Activated CD8-positive, alpha-beta T cell treated with anti-CD3 and anti-CD28 coated beads for 36 hours (primary cell): ENCODE data around the gene POGZ. TPM values are rescaled to one million over a fixed set of nuclear protein-coding genes. Genes with fewer than 3 reads are reported as not detected.

Experiments used
- ATAC-seq: fragments of 200-7000 bp; cut with Tn5 transposase; one replicate; pipeline ENCODE4 v1.10.0; 2021; ENCODE audit warnings: mild to moderate bottlenecking, moderate library complexity
- CTCF ChIA-PET: fragments of 350-600 bp; sonication (Branson Sonifier 250); formaldehyde crosslinking; loops from one replicate; lab custom pipeline; 2021; ENCODE audit warnings: antibody characterized with exemption; lab: Charles Lee
- POLR2A ChIA-PET: fragments of 350-600 bp; sonication (Branson Sonifier 250); formaldehyde crosslinking; loops from one replicate; lab custom pipeline; 2021; ENCODE audit warnings: antibody characterized with exemption; lab: Charles Lee
- DNase-seq: peaks from one replicate; pipeline ENCODE4 v3.0.0-alpha.2; 2020
- H3K27ac Mint-ChIP-seq: one replicate; pipeline ENCODE4 v1.8.0; 2021; ENCODE audit warnings: mild to moderate bottlenecking, mixed read lengths
- H3K27me3 Mint-ChIP-seq: one replicate; pipeline ENCODE4 v1.8.0; 2021; ENCODE audit warnings: mixed read lengths
- H3K36me3 Mint-ChIP-seq: one replicate; pipeline ENCODE4 v1.8.0; 2021; ENCODE audit warnings: low read depth, mixed read lengths
- H3K4me1 Mint-ChIP-seq: one replicate; pipeline ENCODE4 v1.8.0; 2021; ENCODE audit warnings: low read depth, mixed read lengths
- H3K4me3 Mint-ChIP-seq: one replicate; pipeline ENCODE4 v1.8.0; 2021; ENCODE audit warnings: mild to moderate bottlenecking, moderate library complexity, mixed read lengths
- H3K9me3 Mint-ChIP-seq: one replicate; pipeline ENCODE4 v1.8.0; 2021; ENCODE audit warnings: mixed read lengths
- intact Hi-C: fragments of 100-400 bp; cut with micrococcal nuclease; formaldehyde crosslinking; loops from one replicate; pipeline ENCODE4 v1.10.0; 2022
- total RNA-seq, 2 experiments: library from RNA; stranded (reverse); gene quantifications; one replicate each; pipeline ENCODE4 v1.2.3, GENCODE V29; 2021
- TF ChIP-seq, protein P1 (sequence below): fragments of 200-600 bp; IDR thresholded peaks from one replicate; pipeline ENCODE4 v1.8.0; 2022; ENCODE audit warnings: antibody characterized with exemption, mild to moderate bottlenecking

Gene POGZ
- total RNA-seq, 2 experiments from 2014 or later = 69.0 to 70.6 TPM

DNA sequence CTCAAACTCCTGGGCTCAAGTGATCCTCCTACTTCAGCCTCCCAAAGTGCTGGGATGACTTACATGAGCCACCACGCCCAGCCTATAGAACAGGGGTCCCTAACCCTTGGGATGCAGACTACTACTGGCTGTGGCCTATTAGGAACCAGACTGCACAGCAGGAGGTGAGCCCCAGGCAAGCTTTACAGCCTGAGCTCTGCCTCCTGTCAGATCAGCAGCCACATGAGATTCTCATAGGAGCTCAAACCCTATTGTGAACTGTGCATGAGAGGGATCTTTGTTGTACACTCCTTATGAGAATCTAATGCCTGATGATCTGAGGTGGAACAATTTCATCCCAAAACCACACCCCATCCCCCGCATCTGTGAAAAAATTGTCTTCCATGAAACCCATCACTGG is 73.3 kb downstream of the POGZ start:
- intact Hi-C loops = no loop called here
- Mint-ChIP-seq H3K36me3 (no peaks in the 10 kb centered on the region), H3K27ac (no peak overlapping the region), H3K4me3 (no peak overlapping the region), H3K4me1 (no peaks in the 10 kb centered on the region), H3K27me3 (no peaks in the 10 kb centered on the region), H3K9me3 (no peaks in the 10 kb centered on the region)
- TF ChIP-seq, protein P1, sequence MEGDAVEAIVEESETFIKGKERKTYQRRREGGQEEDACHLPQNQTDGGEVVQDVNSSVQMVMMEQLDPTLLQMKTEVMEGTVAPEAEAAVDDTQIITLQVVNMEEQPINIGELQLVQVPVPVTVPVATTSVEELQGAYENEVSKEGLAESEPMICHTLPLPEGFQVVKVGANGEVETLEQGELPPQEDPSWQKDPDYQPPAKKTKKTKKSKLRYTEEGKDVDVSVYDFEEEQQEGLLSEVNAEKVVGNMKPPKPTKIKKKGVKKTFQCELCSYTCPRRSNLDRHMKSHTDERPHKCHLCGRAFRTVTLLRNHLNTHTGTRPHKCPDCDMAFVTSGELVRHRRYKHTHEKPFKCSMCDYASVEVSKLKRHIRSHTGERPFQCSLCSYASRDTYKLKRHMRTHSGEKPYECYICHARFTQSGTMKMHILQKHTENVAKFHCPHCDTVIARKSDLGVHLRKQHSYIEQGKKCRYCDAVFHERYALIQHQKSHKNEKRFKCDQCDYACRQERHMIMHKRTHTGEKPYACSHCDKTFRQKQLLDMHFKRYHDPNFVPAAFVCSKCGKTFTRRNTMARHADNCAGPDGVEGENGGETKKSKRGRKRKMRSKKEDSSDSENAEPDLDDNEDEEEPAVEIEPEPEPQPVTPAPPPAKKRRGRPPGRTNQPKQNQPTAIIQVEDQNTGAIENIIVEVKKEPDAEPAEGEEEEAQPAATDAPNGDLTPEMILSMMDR = no peak
- CTCF ChIA-PET = interaction anchor here (1.1 kb wide), 2 partner anchors 46 to 124 kb away, joined by 3 to 5 read pairs; no protein-coding TSS in a partner anchor
- DNase-seq (no peak), ATAC-seq (no peak)
- POLR2A ChIA-PET = interaction anchor here (0.6 kb wide), 1 partner anchor 131 kb away, joined by 3 read pairs; the partner anchor contains the start of gene PSMD4

DNA sequence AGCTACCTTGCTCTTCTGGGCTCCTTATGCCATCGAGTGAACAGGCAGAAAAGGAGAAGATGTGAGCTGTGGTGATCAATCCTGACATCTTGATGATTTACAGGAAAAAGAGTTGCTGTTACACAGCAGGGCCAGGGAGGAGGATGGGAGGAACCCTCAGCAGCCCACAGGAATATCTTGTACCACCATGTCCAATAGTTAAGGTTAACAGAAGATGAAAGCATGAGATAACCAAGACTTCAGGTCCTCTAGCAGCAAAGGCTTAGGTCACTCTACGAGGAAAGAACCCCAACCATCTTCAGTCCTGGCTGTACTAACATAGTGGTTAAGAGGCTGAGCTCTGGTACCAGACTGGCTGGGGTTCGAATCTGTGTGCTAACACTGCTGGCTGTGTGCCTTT is 74.7 kb downstream of the POGZ start:
- TF ChIP-seq, protein P1 = no peak
- H3K36me3 Mint-ChIP-seq = no peaks in the 10 kb centered on the region

DNA sequence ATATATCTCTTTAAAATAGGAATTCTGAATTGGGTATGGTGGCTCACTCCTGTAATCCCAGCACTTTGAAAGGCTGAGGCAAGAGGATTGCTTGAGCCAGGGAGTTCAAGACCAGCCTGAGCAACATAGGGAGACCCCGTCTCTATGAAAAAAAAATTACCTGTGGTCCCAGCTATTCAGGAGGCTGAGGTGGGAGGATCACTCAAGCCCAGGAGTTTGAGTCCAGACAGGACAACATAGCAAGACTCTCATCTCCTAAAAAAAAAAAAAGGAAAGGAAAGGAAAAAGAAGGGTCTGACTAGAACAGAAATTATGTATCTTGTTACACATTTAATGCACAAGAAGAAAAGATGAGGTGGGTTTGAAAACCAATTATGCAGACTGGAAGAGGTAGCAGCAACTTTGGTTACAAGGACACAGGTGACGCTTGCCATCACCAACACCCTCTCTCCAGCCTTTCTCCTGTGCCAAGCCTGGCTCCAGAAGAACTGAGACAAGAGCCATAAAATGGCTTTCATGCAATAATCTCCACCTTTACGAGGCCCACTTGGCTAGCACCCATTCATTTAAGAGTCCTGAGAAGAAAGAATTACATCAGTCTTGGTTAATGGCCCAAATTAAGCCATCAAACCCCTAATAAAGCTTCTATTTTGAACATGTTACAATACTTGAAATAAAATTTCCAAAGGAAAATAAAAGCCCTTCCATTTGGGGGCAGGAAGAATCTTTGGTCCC is 82.0 kb downstream of the POGZ start:
- H3K4me1 Mint-ChIP-seq = no peaks in the 10 kb centered on the region
- TF ChIP-seq, protein P1 = no peak
- H3K36me3 Mint-ChIP-seq = no peaks in the 10 kb centered on the region
- ChIA-PET POLR2A (interaction anchor here (0.7 kb wide), 2 partner anchors 74 to 89 kb away, joined by 3 to 4 read pairs; no protein-coding TSS in a partner anchor), CTCF (interaction anchor here (1.2 kb wide), 1 partner anchor 123 kb away, joined by 3 read pairs; the partner anchor contains the start of gene PSMD4)
- no peak for DNase-seq
- no peak for ATAC-seq
- H3K27ac Mint-ChIP-seq = no peak overlapping the region
- no peaks in the 10 kb centered on the region for H3K27me3 Mint-ChIP-seq
- no peaks in the 10 kb centered on the region for H3K9me3 Mint-ChIP-seq
- intact Hi-C loops = no loop called here
- H3K4me3 Mint-ChIP-seq = no peak overlapping the region

More for the DNA sequence above, 74.7 kb downstream of the POGZ start:
- H3K4me1 Mint-ChIP-seq = no peaks in the 10 kb centered on the region
- ChIA-PET POLR2A (interaction anchor here (0.6 kb wide), 1 partner anchor 12 kb away, joined by 3 read pairs; the partner anchor contains the start of gene SELENBP1), CTCF (interaction anchor here (1.0 kb wide), 1 partner anchor 21 kb away, joined by 3 read pairs; no protein-coding TSS in a partner anchor)
- ATAC-seq = no peak
- H3K27ac Mint-ChIP-seq = no peak overlapping the region
- intact Hi-C loops = no loop called here
- H3K4me3 Mint-ChIP-seq = no peak overlapping the region
- DNase-seq = no peak
- H3K27me3 Mint-ChIP-seq = no peaks in the 10 kb centered on the region
- H3K9me3 Mint-ChIP-seq = no peaks in the 10 kb centered on the region

DNA sequence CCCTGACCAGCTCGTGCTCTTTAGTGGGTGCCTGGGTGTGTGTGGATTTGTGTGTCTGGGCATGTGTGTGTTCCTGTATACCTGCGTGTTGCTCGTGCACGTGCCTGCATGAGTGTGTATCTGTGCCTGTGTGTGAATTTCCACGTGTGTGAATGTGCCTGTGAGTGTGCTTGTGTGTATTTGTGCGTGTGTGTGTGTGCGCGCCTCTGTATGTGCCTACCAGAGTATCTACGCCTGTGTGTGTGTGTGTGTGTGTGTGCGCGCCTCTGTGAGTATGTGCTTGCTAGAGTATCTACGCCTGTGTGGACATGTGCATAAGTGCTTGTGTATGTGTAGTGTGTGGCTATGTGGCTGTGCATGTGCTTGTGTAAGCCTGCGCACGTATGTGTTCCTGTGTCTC is 86.1 kb downstream of the POGZ start:
- CTCF ChIA-PET = interaction anchor here (1.6 to 1.7 kb wide), 2 partner anchors 9 to 32 kb away, joined by 3 to 5 read pairs; no protein-coding TSS in a partner anchor
- H3K4me3 Mint-ChIP-seq = no peak overlapping the region

More for the DNA sequence above, 86.1 kb downstream of the POGZ start:
- ATAC-seq = no peak
- Mint-ChIP-seq H3K36me3 (no peaks in the 10 kb centered on the region), H3K27me3 (no peaks in the 10 kb centered on the region), H3K4me1 (no peaks in the 10 kb centered on the region), H3K27ac (no peak overlapping the region), H3K9me3 (no peaks in the 10 kb centered on the region)
- no peak for DNase-seq
- intact Hi-C loops = no loop called here
- TF ChIP-seq, protein P1 = no peak
- POLR2A ChIA-PET = interaction anchor here (0.9 kb wide), 1 partner anchor 12 kb away, joined by 3 read pairs; no protein-coding TSS in a partner anchor
